ENCODE data around the gene SLC22A31. TPM values are rescaled to one million over a fixed set of nuclear protein-coding genes. Genes with fewer than 3 reads are reported as not detected.

The SLC22A31 gene
- total and polyA plus RNA-seq, 4 donors: 25.2 to 285 (median 153) TPM

DNA sequence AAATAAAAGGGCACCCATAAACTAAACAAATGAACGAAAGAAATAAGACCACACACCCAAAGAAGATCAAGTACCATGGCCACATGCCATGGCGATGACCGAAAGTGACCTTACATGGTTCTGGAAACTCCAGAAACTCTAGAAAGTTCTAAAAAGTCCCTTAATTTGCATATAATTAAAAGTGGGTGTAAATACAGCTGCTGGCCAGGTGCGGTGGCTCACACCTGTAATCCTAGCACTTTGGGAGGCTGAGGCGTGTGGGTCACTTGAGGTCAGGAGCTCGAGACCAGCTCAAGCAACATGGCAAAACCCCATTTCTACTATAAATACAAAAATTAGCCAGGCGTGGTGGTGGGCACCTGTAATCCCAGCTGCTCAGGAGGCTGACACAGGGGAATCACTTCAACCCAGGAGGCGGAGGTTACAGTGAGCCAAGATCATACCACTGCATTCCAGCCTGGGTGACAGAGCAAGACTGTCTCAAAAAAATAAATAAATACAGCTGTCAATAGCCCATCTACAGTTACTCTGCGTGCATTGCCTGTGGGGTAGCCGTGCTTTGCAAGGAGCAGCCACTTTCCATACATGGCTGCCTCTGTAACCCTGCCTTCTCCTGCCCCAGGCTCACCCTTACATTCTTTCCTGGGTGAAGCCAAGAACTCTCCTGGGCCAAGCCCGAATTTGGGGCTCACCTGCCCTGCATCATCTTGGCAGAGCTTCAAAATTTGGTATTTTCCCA lies 10.0 kb upstream of the SLC22A31 start:
- H3K27me3 ChIP-seq (ENCODE audit: control insufficient read depth in 3 of 3, insufficient read depth in 3 of 3, low read length in 2 of 3): no peaks in the 10 kb centered on the region
- no peak overlapping the region for H3K4me3 ChIP-seq
- H3K36me3 ChIP-seq (ENCODE audit: control insufficient read depth in 4 of 4, insufficient read depth in 4 of 4, low read length in 4 of 4): peaks cover 0 to 3% (median 0%) of the 10 kb centered on the region in 4 donors
- DNase-seq (no peak), ATAC-seq (ENCODE audit: insufficient read depth, low FRiP score) (no peak)
- TF ChIP-seq, protein P1, sequence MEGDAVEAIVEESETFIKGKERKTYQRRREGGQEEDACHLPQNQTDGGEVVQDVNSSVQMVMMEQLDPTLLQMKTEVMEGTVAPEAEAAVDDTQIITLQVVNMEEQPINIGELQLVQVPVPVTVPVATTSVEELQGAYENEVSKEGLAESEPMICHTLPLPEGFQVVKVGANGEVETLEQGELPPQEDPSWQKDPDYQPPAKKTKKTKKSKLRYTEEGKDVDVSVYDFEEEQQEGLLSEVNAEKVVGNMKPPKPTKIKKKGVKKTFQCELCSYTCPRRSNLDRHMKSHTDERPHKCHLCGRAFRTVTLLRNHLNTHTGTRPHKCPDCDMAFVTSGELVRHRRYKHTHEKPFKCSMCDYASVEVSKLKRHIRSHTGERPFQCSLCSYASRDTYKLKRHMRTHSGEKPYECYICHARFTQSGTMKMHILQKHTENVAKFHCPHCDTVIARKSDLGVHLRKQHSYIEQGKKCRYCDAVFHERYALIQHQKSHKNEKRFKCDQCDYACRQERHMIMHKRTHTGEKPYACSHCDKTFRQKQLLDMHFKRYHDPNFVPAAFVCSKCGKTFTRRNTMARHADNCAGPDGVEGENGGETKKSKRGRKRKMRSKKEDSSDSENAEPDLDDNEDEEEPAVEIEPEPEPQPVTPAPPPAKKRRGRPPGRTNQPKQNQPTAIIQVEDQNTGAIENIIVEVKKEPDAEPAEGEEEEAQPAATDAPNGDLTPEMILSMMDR (IDR thresholded peaks at IDR 0.05; ENCODE audit: control extremely low read depth, extremely low read depth): no peak
- H3K27ac ChIP-seq (ENCODE audit: low read depth in 1 of 2, low read length in 1 of 2): no peak overlapping the region
- H3K9ac ChIP-seq (ENCODE audit: insufficient read depth in 1 of 2, low read length in 2 of 2): no peak overlapping the region
- H3K4me1 ChIP-seq (ENCODE audit: control insufficient read depth in 5 of 5, insufficient read depth in 5 of 5, low read length in 5 of 5): peaks cover 0 to 1% (median 0%) of the 10 kb centered on the region in 5 donors
- 77 to 86% methylated on average over 11 of the region's 11 CpGs for WGBS, 2 donors
- no peaks in the 10 kb centered on the region for H3K9me3 ChIP-seq (ENCODE audit: control insufficient read depth in 4 of 4, insufficient read depth in 3 of 4, low read length in 3 of 4)

DNA sequence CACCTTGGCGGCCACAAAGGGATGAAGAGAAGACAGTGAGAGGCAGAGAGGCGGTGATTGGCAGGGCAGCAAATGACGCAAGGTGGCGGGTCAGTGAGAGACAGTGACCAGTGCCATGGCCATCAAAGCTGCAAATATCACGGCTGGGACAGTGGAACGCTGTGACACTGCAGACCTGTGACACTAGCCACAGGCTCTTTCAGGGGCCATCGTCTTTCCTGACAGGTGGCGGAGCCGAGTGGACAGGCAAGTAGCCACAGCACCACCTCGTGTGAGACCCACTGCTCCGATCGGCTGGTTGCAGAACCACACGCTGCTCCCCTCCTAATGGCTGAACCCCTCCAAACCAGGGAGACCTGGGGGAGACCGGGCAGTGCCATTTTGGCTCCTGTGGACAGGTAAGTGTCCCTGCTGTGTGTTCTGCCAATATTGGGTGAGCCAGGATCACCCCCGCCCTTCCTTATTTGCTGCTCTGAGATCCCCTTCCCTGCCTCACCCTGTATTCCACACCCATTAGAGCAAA lies 9.2 kb upstream of the SLC22A31 start:
- TF ChIP-seq, protein P1 (IDR thresholded peaks at IDR 0.05; ENCODE audit: control extremely low read depth, extremely low read depth): no peak
- no peak for ATAC-seq (ENCODE audit: insufficient read depth, low FRiP score)
- H3K9ac ChIP-seq (ENCODE audit: insufficient read depth in 1 of 2, low read length in 2 of 2): no peak overlapping the region
- no peak overlapping the region for H3K4me3 ChIP-seq
- no peak overlapping the region for H3K27ac ChIP-seq (ENCODE audit: low read depth in 1 of 2, low read length in 1 of 2)
- peaks cover 0 to 3% (median 0%) of the 10 kb centered on the region in 4 donors for H3K36me3 ChIP-seq (ENCODE audit: control insufficient read depth in 4 of 4, insufficient read depth in 4 of 4, low read length in 4 of 4)
- H3K4me1 ChIP-seq (ENCODE audit: control insufficient read depth in 5 of 5, insufficient read depth in 5 of 5, low read length in 5 of 5): peaks cover 0 to 1% (median 0%) of the 10 kb centered on the region in 5 donors
- no peak for DNase-seq
- no peaks in the 10 kb centered on the region for H3K9me3 ChIP-seq (ENCODE audit: control insufficient read depth in 4 of 4, insufficient read depth in 3 of 4, low read length in 3 of 4)
- 74 to 79% methylated on average over 15 of the region's 15 CpGs for WGBS, 2 donors
- peaks cover 0 to 1% (median 0%) of the 10 kb centered on the region in 3 donors for H3K27me3 ChIP-seq (ENCODE audit: control insufficient read depth in 3 of 3, insufficient read depth in 3 of 3, low read length in 2 of 3)

DNA sequence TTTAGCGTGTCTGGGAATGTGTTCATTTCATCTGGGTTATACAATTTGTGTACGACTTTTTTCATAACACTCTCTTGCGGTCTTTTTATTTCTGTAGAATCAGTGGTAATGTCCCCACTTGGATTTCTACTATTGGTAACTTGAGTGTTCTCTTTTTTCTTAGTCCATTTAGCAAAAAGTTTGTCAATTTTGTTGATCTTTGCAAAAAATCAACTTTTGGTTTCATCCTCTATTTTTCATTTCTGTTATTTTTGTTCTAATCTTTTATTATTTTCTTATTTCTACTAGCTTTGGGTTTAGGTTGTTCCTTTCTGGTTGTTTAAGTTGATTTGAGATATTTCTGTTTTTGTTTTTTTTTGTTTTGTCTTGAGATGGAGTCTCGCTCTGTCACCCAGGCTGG lies 7.7 kb upstream of the SLC22A31 start:
- TF ChIP-seq, protein P1 (IDR thresholded peaks at IDR 0.05; ENCODE audit: control extremely low read depth, extremely low read depth): no peak
- Histone ChIP-seq H3K4me3 (no peak overlapping the region), H3K27ac (ENCODE audit: low read depth in 1 of 2, low read length in 1 of 2) (no peak overlapping the region), H3K36me3 (ENCODE audit: control insufficient read depth in 4 of 4, insufficient read depth in 4 of 4, low read length in 4 of 4) (peaks cover 0 to 3% (median 0%) of the 10 kb centered on the region in 4 donors), H3K9ac (ENCODE audit: insufficient read depth in 1 of 2, low read length in 2 of 2) (no peak overlapping the region), H3K27me3 (ENCODE audit: control insufficient read depth in 3 of 3, insufficient read depth in 3 of 3, low read length in 2 of 3) (peaks cover 0 to 17% (median 11%) of the 10 kb centered on the region in 3 donors), H3K9me3 (ENCODE audit: control insufficient read depth in 4 of 4, insufficient read depth in 3 of 4, low read length in 3 of 4) (no peaks in the 10 kb centered on the region), H3K4me1 (ENCODE audit: control insufficient read depth in 5 of 5, insufficient read depth in 5 of 5, low read length in 5 of 5) (peaks cover 0 to 1% (median 0%) of the 10 kb centered on the region in 5 donors)
- ATAC-seq (ENCODE audit: insufficient read depth, low FRiP score) (no peak), DNase-seq (no peak)
- 94 to 98% methylated on average over 4 of the region's 4 CpGs for WGBS, 2 donors
